GM19193 (cell line): ENCODE results near the gene GALNT13.

ENCODE experiments used
- POLR2A ChIP-seq: IDR thresholded peaks from 4 replicates; pipeline ENCODE4 v1.6.1; 2011; ENCODE audit not compliant: insufficient read depth, insufficient read length; ENCODE audit errors: extremely low read depth

The GALNT13 gene

GRCh38 chr2:154161286-154161685 is 289.6 kb downstream of the GALNT13 start:
- no peak for TF ChIP-seq POLR2A

- no peak for TF ChIP-seq POLR2A
Observed at GRCh38 chr2:154170400-154170799, 298.7 kb downstream of the GALNT13 start.

- TF ChIP-seq POLR2A, result no peak
Observed at GRCh38 chr2:154173164-154173563, 301.4 kb downstream of the GALNT13 start.

- no peak for TF ChIP-seq POLR2A
Observed at GRCh38 chr2:154173919-154174318, 302.2 kb downstream of the GALNT13 start.

GRCh38 chr2:154182008-154182407 is 310.3 kb downstream of the GALNT13 start:
- no peak for TF ChIP-seq POLR2A

GRCh38 chr2:154187948-154188347 is 316.2 kb downstream of the GALNT13 start:
- TF ChIP-seq POLR2A, result no peak

GRCh38 chr2:154189953-154190352 is 318.2 kb downstream of the GALNT13 start:
- no peak for TF ChIP-seq POLR2A

GRCh38 chr2:154193246-154193645 is 321.5 kb downstream of the GALNT13 start:
- TF ChIP-seq POLR2A, result no peak

- no peak for TF ChIP-seq POLR2A
Observed at GRCh38 chr2:154194909-154195643, 323.4 kb downstream of the GALNT13 start.

GRCh38 chr2:154195644-154196195 is 324.0 kb downstream of the GALNT13 start:
- no peak for TF ChIP-seq POLR2A

GRCh38 chr2:154198866-154199265 is 327.1 kb downstream of the GALNT13 start:
- TF ChIP-seq POLR2A, result no peak

- TF ChIP-seq POLR2A, result no peak
Observed at GRCh38 chr2:154203206-154203605, 331.5 kb downstream of the GALNT13 start.

- TF ChIP-seq POLR2A, result no peak
Observed at GRCh38 chr2:154203902-154204301, 332.2 kb downstream of the GALNT13 start.

GRCh38 chr2:154207288-154208047 is 335.7 kb downstream of the GALNT13 start:
- no peak for TF ChIP-seq POLR2A

- TF ChIP-seq POLR2A, result no peak
Observed at GRCh38 chr2:154223726-154224125, 352.0 kb downstream of the GALNT13 start.

- no peak for TF ChIP-seq POLR2A
Observed at GRCh38 chr2:154226931-154227330, 355.2 kb downstream of the GALNT13 start.
